ENCODE results near the gene DZIP1. TPM values are rescaled to one million over a fixed set of nuclear protein-coding genes. Genes with fewer than 3 reads are reported as not detected.

DZIP1 gene
- polyA plus RNA-seq, 1 experiment, result 32.9 TPM

DNA sequence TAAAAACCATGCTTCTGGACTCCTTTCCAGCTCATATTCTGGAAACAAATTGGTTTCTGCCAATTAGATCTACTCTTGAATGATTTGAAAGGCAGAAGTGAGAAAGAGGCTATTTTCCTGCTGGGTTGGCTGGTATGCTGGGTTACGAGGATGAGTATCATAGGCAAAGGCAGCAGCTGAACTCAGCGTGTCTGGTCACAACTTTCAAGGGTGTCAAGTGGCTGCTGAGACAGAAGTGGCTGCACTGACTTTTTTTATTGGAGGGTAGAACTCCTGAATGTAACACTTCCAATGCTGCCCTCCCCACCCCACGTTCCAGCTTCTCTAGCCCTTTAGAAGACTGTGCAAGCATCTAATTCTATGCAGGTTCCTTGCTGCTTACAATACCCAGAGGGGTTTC, 8.3 kb upstream of the DZIP1 start:
- ChIA-PET CTCF (interaction anchor here (1.0 kb wide), 1 partner anchor 8 kb away, joined by 9 read pairs; no protein-coding TSS in a partner anchor), POLR2A (no interaction called here)
- no peak overlapping the region for H3K4me3 ChIP-seq (ENCODE audit: low read depth, low read length)
- peaks cover under 1% of the 10 kb centered on the region; the same call in 1 of the 2 replicates for H3K9me3 ChIP-seq (ENCODE audit: control insufficient read depth, insufficient read depth, low read length)
- H3K27ac ChIP-seq (ENCODE audit: low read depth, low read length), result no peak overlapping the region
- TF ChIP-seq, protein P1, sequence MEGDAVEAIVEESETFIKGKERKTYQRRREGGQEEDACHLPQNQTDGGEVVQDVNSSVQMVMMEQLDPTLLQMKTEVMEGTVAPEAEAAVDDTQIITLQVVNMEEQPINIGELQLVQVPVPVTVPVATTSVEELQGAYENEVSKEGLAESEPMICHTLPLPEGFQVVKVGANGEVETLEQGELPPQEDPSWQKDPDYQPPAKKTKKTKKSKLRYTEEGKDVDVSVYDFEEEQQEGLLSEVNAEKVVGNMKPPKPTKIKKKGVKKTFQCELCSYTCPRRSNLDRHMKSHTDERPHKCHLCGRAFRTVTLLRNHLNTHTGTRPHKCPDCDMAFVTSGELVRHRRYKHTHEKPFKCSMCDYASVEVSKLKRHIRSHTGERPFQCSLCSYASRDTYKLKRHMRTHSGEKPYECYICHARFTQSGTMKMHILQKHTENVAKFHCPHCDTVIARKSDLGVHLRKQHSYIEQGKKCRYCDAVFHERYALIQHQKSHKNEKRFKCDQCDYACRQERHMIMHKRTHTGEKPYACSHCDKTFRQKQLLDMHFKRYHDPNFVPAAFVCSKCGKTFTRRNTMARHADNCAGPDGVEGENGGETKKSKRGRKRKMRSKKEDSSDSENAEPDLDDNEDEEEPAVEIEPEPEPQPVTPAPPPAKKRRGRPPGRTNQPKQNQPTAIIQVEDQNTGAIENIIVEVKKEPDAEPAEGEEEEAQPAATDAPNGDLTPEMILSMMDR (IDR thresholded peaks at IDR 0.05; ENCODE audit: low read depth, low read length), result no peak
- peaks cover 3% of the 10 kb centered on the region for H3K27me3 ChIP-seq (ENCODE audit: control insufficient read depth, insufficient read depth, low read length)
- DNase-seq (ENCODE audit: low read depth, low spot score), result no peak

DNA sequence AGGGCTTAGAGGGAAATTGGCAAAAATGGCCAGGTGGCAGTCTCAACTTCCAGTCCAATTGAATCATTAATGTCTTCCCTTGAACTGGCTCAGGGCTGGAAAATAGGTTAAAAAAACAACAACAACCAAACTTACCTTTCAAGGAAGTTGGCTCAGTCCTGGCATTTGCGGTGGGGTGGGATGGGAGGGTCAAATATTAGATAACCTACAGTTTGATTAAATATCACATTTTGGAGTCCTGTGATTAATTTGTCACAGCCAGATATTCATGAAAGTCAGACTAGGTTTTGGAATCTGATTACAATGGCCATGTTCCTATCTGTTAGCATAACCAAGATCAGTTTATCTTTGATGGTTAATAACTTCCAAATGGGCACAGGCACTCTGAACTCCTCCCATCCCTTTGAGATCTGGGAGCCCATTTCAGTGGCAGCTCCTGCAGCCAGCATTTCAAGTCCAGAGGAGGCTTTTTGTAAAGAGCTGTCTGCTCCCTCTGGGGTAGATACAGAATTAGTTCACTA, 7.8 kb upstream of the DZIP1 start:
- ChIA-PET CTCF (interaction anchor here (1.0 kb wide), 1 partner anchor 9 kb away, joined by 9 read pairs; no protein-coding TSS in a partner anchor), POLR2A (no interaction called here)
- Histone ChIP-seq H3K4me3 (ENCODE audit: low read depth, low read length) (no peak overlapping the region), H3K27ac (ENCODE audit: low read depth, low read length) (no peak overlapping the region), H3K9me3 (ENCODE audit: control insufficient read depth, insufficient read depth, low read length) (no peaks in the 10 kb centered on the region), H3K27me3 (ENCODE audit: control insufficient read depth, insufficient read depth, low read length) (peaks cover 3% of the 10 kb centered on the region)
- TF ChIP-seq, protein P1 (IDR thresholded peaks at IDR 0.05; ENCODE audit: low read depth, low read length), result no peak
- no peak for DNase-seq (ENCODE audit: low read depth, low spot score)

DNA sequence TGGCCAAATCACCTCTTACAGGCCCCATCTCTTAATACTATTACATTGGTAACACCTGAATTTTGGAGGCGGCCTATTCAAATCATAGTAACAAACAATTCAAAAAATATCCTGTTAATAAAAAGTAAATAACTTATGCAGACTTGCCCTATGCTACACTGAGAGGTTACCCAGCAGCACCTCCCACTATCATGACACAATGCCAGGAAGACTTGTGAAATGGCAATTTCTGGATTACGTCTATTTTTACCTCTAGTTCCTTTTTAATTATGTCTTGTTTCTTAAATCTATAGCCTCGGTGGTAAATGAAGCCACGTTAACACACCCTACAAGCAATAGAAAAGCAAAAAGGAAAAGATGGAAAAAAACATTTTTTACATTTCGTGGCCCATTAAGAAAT, 6.2 kb upstream of the DZIP1 start:
- H3K27ac ChIP-seq (ENCODE audit: low read depth, low read length), result no peak overlapping the region
- TF ChIP-seq, protein P1 (IDR thresholded peaks at IDR 0.05; ENCODE audit: low read depth, low read length), result no peak
- no peaks in the 10 kb centered on the region for H3K9me3 ChIP-seq (ENCODE audit: control insufficient read depth, insufficient read depth, low read length)
- no peak for DNase-seq (ENCODE audit: low read depth, low spot score)
- ChIA-PET POLR2A (no interaction called here), CTCF (no interaction called here)
- H3K27me3 ChIP-seq (ENCODE audit: control insufficient read depth, insufficient read depth, low read length), result peaks cover 3% of the 10 kb centered on the region
- no peak overlapping the region for H3K4me3 ChIP-seq (ENCODE audit: low read depth, low read length)

DNA sequence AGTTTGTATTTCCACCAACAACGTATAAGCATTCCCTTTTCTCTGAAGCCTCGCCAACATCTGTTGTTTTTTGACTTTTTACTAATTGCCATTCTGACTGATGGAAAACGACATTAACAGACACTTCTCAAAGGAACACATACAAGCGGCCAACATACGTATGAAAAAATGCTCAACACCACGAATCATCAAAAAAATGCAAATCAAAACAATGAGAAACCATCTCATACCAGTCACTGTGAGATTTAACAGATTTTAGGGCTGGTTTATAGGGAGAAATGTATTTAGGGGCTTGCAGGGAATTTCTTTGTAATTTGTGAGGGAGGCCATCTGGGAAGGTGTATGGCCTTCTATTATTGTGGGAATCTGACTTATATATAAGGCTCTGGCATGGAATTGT, 2.8 kb upstream of the DZIP1 start:
- POLR2A ChIA-PET, result no interaction called here
- no peak overlapping the region for H3K27ac ChIP-seq (ENCODE audit: low read depth, low read length)
- CTCF ChIA-PET, result interaction anchor here (0.6 to 1.0 kb wide), 2 partner anchors 13 to 187 kb away, joined by 3 to 4 read pairs; no protein-coding TSS in a partner anchor
- H3K27me3 ChIP-seq (ENCODE audit: control insufficient read depth, insufficient read depth, low read length), result no peaks in the 10 kb centered on the region
- H3K4me3 ChIP-seq (ENCODE audit: low read depth, low read length), result no peak overlapping the region
- TF ChIP-seq, protein P1 (IDR thresholded peaks at IDR 0.05; ENCODE audit: low read depth, low read length), result no peak
- H3K9me3 ChIP-seq (ENCODE audit: control insufficient read depth, insufficient read depth, low read length), result peaks cover 3% of the 10 kb centered on the region; the same call in 1 of the 2 replicates
- no peak for DNase-seq (ENCODE audit: low read depth, low spot score)

DNA sequence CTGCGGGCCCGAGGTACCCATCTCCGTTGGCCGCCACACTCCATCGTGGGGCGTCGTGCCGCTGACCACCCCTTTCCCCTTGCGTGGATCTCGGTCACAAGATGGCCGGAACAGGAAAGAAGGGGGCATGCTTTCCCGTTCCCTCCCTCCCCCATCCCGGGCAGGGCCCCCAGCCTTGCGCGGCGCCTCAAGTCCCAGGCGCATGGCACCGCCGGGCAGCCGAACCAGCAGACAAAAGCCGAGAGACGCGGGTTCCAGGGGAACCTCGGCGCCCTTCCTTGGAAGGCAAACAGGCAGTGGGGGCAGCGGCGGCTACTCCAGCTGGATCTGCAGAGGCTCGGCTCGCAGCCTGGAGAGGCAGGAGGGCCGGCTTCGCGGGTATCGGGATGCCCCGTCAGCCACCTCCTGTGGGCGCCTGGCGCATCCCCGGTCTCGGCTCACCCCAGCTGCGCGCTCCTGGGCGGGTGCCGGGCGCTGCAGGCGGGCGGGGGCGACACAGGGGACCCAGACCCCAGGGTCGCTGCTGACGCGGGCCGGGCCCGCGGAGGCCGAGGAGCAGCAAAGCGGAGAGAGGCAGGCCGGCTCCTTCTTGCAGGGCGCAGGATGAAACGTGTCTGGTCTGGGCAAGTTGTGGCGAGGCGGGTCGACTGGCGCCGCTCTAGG, 439 bp downstream of the DZIP1 start:
- TF ChIP-seq, protein P1 (IDR thresholded peaks at IDR 0.05; ENCODE audit: low read depth, low read length), result no peak
- no peak for DNase-seq (ENCODE audit: low read depth, low spot score)
- POLR2A ChIA-PET, result interaction anchor here (0.6 to 3.4 kb wide), 3 partner anchors 19 to 33 kb away, joined by 4 to 23 read pairs (median 7); partner anchors contain the start of gene DNAJC3
- no peaks in the 10 kb centered on the region for H3K27me3 ChIP-seq (ENCODE audit: control insufficient read depth, insufficient read depth, low read length)
- H3K4me3 ChIP-seq (ENCODE audit: low read depth, low read length), result peak overlapping the region; percentile 65
- H3K27ac ChIP-seq (ENCODE audit: low read depth, low read length), result peak overlapping the region; percentile 65
- H3K9me3 ChIP-seq (ENCODE audit: control insufficient read depth, insufficient read depth, low read length), result peaks cover 3% of the 10 kb centered on the region; the same call in 1 of the 2 replicates
- CTCF ChIA-PET, result interaction anchor here (0.9 to 4.5 kb wide), 6 partner anchors 16 to 190 kb away, joined by 3 to 17 read pairs (median 14); no protein-coding TSS in a partner anchor
